GM12875 (cell line): ENCODE data around the gene NNMT.

Source experiments
- H3K4me3 ChIP-seq: one replicate; pipeline ENCODE4 v1.5.1; 2011; ENCODE audit warnings: low read depth, low read length, control low read depth
- CTCF ChIP-seq: IDR thresholded peaks from 2 replicates; pipeline ENCODE4 v1.5.1; 2011; ENCODE audit warnings: low read depth, mild to moderate bottlenecking, control low read depth, inconsistent platforms, low read length, moderate library complexity, borderline replicate concordance; ENCODE audit not compliant: insufficient read depth

NNMT gene

DNA sequence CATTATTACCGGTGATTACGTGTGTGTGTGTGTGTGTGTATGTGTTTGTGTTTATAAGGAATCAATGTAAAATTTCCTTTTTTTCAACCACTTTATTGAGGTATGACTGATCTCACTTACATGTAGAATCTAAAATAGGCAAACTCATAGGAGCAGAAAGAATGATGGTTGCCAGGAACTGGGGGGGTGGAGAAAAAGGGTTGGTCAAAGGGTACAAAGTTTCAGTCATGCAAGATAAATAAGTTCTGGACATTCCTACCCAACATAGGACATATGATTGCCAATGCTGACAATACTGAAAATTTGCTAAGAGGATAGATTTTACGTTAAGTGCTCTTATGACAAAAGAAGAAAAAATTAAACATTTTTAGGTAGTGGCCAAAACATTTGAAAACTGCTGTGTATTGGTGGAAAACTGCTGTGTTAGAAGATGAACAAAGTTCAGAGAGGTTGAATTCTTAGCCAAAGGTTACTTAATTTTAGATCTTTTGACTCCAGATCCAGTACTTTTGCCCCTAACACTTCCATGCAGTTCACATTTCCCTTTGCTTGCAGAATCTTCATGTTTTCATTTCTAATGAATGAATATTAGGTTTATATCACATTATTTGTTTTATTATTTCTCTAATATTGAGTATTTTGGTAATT lies 49.5 kb downstream of the NNMT start:
- no peak for TF ChIP-seq CTCF
- H3K4me3 ChIP-seq: no peak overlapping the region

GRCh38 chr11:114346709-114347141 lies 50.5 kb downstream of the NNMT start:
- H3K4me3 ChIP-seq: no peak overlapping the region
- TF ChIP-seq CTCF: no peak

DNA sequence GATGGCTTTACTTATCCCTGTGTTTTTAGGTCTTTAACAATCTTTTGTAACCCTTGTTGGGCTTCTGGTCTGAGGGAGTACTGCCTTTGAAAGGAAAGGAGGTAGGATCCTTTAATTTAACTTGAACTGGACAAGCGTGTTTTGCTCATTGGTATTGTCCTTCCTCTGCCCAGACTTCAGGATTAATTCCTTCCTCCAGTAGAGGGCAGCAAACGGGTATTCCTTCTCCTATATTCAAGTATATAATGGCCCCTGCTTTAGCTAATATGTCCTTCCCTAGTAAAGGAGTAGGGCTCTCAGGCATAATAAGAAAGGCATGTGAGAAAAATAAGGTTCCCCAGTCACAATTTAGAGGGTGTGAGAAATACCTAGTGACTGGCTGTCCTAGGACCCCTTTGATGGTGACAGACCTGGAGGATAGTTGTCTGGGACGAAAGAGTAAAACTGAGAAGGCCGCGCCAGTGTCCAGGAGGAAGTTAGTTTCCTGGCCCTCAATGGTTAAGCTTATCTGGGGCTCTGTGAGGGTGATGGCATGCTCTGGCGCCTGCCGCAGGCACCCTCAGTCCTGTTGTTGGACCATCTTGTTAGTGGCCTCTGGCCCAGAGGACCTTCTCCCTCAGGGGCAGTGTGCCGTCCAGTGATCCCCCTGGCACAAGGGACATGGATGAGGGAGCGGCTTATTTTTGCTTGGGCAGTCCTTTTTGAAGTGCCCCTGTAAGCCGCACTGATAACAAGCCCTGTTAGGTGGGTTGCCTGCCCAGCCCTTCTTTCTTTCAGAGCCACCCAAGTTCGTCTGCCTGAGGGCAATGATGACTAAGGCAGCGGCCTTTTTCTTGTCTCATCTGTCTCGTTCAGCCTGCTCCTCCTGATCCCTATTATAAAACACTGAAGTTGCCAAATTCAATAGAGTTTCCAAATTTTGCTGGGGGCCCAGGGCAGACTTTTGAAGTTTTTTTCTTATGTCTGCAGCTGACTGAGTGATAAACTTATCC lies 52.3 kb downstream of the NNMT start:
- H3K4me3 ChIP-seq: no peak overlapping the region
- TF ChIP-seq CTCF: peak; percentile 22; the same call in 1 of the 2 replicates

DNA sequence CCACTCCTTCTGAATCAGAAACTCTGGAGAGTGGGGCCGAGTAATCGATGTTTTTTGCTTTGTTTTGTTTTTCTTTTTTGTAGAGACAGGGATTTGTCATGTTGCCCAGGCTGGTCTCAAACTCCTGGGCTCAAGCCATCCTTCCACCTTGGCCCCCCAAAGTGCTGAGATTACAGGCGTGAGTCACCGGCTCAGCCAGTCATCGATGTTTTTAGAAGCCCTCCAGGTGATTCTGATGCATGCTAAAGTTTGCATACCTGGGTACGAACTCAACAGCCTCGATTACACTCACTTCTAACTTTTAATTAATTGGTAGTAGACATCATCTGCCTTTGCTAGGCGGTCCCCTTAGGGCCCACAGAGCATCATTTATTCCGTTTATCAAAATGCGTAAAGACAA lies 53.8 kb downstream of the NNMT start:
- TF ChIP-seq CTCF: no peak
- H3K4me3 ChIP-seq: no peak overlapping the region

- TF ChIP-seq CTCF: no peak
- H3K4me3 ChIP-seq: no peak overlapping the region
Observed at GRCh38 chr11:114353443-114353842, 57.2 kb downstream of the NNMT start.

GRCh38 chr11:114354076-114354475 lies 57.9 kb downstream of the NNMT start:
- TF ChIP-seq CTCF: no peak
- no peak overlapping the region for H3K4me3 ChIP-seq
